PFSK-1 (cell line): ENCODE measurements around the gene VWA2.

ENCODE experiments used
- FOXP2 ChIP-seq: optimal IDR thresholded peaks from 2 replicates; pipeline ENCODE3; 2011; ENCODE audit warnings: borderline replicate concordance, control low read depth, inconsistent platforms; ENCODE audit not compliant: insufficient read depth; ENCODE audit errors: extremely low read length, extremely low read depth
- POLR2AphosphoS5 ChIP-seq: IDR thresholded peaks from 2 replicates; pipeline ENCODE4 v1.6.1; 2012; ENCODE audit warnings: low read depth, mild to moderate bottlenecking, control low read depth, low read length, moderate library complexity
- SIN3A ChIP-seq: IDR thresholded peaks from 2 replicates; pipeline ENCODE4 v1.6.1; 2012; ENCODE audit warnings: mild to moderate bottlenecking, low read length, moderate library complexity, borderline replicate concordance; ENCODE audit not compliant: insufficient read depth
- TAF1 ChIP-seq: IDR thresholded peaks from 2 replicates; pipeline ENCODE4 v1.6.1; 2012; ENCODE audit warnings: low read length, control low read depth, borderline replicate concordance; ENCODE audit not compliant: insufficient read depth
- TF ChIP-seq, protein P1 (sequence below), 2 experiments: IDR thresholded peaks; 2 replicates each; pipeline versions ENCODE4 v1.6.1 to v1.8.0; 2011 to 2012; ENCODE audit warnings: low read depth in 2 of 2, low read length in 2 of 2, control low read depth in 1 of 2, inconsistent platforms in 1 of 2, mild to moderate bottlenecking in 1 of 2, moderate library complexity in 1 of 2; ENCODE audit not compliant: insufficient read depth in 1 of 2

VWA2 gene

DNA sequence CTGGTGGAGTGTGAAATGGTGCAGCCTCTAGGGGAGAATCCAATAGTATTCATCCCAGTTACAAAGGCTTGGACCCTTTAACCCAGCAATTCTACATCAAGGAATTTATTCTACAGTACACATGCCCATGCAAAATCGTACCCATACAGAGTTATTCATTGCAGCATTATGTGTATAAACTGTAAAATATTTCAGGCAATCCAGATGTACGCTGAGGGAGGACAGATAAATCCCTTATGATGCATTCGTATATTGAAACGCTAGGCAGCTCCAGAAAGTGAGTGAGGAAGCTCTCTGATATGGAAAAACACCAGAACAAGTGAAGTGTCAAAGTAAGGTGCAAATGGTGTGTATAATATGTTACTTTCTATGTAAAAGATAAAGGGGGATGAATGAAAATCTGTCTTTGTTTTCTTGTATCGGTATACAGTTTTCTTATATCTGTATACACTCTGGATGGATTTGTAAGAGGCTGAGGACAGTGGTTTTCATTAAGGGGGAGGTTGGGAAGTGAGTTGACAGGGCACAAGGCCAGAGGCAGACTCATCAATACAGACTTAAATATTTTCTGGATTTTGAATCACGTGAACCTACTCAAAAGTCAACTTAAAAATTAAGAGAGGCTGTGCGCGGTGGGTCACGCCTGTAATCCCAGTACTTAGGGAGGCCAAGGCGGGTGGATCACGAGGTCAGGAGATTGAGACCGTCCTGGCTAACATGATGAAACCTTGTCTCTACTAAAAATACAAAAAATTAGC lies 17.1 kb downstream of the VWA2 start:
- TF ChIP-seq SIN3A: no peak
- TF ChIP-seq, protein P1, sequence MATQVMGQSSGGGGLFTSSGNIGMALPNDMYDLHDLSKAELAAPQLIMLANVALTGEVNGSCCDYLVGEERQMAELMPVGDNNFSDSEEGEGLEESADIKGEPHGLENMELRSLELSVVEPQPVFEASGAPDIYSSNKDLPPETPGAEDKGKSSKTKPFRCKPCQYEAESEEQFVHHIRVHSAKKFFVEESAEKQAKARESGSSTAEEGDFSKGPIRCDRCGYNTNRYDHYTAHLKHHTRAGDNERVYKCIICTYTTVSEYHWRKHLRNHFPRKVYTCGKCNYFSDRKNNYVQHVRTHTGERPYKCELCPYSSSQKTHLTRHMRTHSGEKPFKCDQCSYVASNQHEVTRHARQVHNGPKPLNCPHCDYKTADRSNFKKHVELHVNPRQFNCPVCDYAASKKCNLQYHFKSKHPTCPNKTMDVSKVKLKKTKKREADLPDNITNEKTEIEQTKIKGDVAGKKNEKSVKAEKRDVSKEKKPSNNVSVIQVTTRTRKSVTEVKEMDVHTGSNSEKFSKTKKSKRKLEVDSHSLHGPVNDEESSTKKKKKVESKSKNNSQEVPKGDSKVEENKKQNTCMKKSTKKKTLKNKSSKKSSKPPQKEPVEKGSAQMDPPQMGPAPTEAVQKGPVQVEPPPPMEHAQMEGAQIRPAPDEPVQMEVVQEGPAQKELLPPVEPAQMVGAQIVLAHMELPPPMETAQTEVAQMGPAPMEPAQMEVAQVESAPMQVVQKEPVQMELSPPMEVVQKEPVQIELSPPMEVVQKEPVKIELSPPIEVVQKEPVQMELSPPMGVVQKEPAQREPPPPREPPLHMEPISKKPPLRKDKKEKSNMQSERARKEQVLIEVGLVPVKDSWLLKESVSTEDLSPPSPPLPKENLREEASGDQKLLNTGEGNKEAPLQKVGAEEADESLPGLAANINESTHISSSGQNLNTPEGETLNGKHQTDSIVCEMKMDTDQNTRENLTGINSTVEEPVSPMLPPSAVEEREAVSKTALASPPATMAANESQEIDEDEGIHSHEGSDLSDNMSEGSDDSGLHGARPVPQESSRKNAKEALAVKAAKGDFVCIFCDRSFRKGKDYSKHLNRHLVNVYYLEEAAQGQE (IDR thresholded peaks at IDR 0.05; ENCODE audit: insufficient read depth in 1 of 2, low read depth in 2 of 2, low read length in 2 of 2): no peak
- no peak for TF ChIP-seq FOXP2
- no peak for TF ChIP-seq POLR2AphosphoS5
- no peak for TF ChIP-seq TAF1

DNA sequence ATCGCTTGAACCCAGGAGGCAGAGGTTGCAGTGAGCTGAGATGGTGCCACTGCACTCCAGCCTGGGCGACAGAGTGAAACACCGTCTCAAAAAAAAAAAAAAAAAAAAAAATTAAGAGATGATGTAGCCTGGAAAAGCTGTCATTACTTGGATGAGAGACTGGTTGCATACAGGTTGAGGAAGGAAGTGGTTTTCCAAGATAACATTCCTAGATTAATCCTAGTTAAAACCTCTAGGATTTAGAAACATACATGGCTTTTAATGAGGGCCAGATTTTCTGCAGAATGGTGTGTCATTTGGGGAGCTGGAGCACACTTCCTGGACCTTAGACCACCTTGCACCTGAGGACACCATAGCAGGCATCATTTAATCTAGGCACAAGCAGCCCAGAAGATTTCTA lies 17.8 kb downstream of the VWA2 start:
- no peak for TF ChIP-seq FOXP2
- no peak for TF ChIP-seq TAF1
- TF ChIP-seq POLR2AphosphoS5: no peak
- TF ChIP-seq, protein P1 (IDR thresholded peaks at IDR 0.05; ENCODE audit: insufficient read depth in 1 of 2, low read depth in 2 of 2, low read length in 2 of 2): no peak
- TF ChIP-seq SIN3A: no peak

DNA sequence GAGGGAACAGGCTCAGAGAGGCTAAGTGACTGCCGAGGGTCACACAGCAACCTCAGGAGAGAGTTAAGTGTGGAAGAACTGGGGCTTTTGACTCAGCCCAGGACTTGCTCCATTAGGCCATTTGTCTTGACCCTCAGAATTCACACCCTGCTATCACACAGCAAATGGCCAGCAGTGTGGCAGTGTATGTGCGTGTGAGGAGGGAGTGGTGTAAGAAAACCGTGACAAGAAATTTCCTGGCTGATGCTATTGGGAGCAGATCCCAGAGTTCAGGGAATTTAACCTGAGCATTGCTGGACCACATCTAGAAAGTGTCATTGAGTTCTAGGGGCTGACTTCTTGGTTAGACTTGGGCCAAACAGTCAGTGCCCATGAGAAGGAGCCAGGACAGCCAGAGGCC lies 18.4 kb downstream of the VWA2 start:
- TF ChIP-seq POLR2AphosphoS5: no peak
- TF ChIP-seq, protein P1 (IDR thresholded peaks at IDR 0.05; ENCODE audit: insufficient read depth in 1 of 2, low read depth in 2 of 2, low read length in 2 of 2): no peak
- TF ChIP-seq SIN3A: no peak
- no peak for TF ChIP-seq TAF1
- TF ChIP-seq FOXP2: no peak

DNA sequence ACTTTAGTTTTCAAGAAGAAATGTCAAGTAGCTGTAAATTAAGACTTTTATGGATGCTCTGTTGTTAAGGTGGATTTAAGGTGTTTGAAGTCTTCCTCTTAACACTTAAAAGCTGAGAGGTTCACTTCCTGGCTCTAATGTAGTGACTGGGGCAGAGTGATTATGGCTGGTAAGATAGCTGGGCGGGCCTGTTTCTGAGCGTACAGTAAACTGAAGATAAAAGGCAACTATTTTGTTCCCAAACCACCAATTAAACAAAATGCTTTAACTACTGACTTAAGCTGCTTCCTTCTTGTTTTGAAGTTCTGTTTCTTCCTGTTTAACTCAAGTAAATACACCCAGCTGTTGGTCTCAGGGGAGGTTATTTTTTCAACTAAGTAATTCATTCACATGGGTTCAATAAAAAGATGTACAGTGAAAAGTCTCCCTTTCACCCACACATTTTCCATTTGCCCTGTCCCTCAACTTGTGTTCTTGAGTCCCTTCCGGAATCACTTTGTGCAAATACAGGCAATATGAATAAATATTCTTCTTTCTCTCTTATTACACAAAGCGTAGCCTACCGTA lies 19.3 kb downstream of the VWA2 start:
- TF ChIP-seq SIN3A: no peak
- TF ChIP-seq, protein P1 (IDR thresholded peaks at IDR 0.05; ENCODE audit: insufficient read depth in 1 of 2, low read depth in 2 of 2, low read length in 2 of 2): no peak
- no peak for TF ChIP-seq POLR2AphosphoS5
- no peak for TF ChIP-seq FOXP2
- TF ChIP-seq TAF1: no peak
